Right lobe of liver (tissue), 6 donors: ENCODE measurements around the gene EMP1. TPM values are rescaled to one million over a fixed set of nuclear protein-coding genes. Genes with fewer than 3 reads are reported as not detected.

Experiments
- ATAC-seq, 4 donors: fragments of 200-7000 bp; cut with Tn5 transposase; one replicate each; pipeline ENCODE4 v1.9.1; 2020; ENCODE audit warnings: mild to moderate bottlenecking in 4 of 4, moderate library complexity in 4 of 4
- DNase-seq, 3 donors: peaks; one replicate each; pipeline ENCODE4 v3.0.0-alpha.2; 2020
- H3K27ac ChIP-seq, 3 donors: fragments of 200-600 bp; one replicate each; pipeline ENCODE4 v1.8.0; 2022
- H3K27me3 ChIP-seq, 2 donors: fragments of 200-600 bp; one replicate each; pipeline ENCODE4 v1.8.0; 2022
- H3K36me3 ChIP-seq, 4 donors: fragments of 200-600 bp; sonication (generic) in 1 of 4; one replicate each; pipeline versions ENCODE4 v1.5.1 to v1.8.0; 2017 to 2022; ENCODE audit warnings: control low read depth in 1 of 4
- H3K4me1 ChIP-seq, 4 donors: fragments of 200-600 bp; sonication (generic) in 1 of 4; one replicate each; pipeline versions ENCODE4 v1.5.1 to v1.8.0; 2017 to 2022; ENCODE audit warnings: control low read depth in 1 of 4
- H3K4me3 ChIP-seq, 3 donors: fragments of 200-600 bp; one replicate each; pipeline ENCODE4 v1.8.0; 2022
- H3K9me3 ChIP-seq, 4 donors: fragments of 200-600 bp; sonication (generic) in 1 of 4; one replicate each; pipeline versions ENCODE4 v1.5.1 to v1.8.0; 2017 to 2022; ENCODE audit warnings: control low read depth in 1 of 4
- POLR2A ChIP-seq: fragments of 450-650 bp; IDR thresholded peaks from one replicate; pipeline ENCODE4 v1.6.1; 2017; ENCODE audit warnings: antibody characterized with exemption, mild to moderate bottlenecking
- WGBS: methylation state at CpG from one replicate; pipeline ENCODE4 v1.1.6; 2018; ENCODE audit warnings: low coverage, low lambda C conversion rate; ENCODE audit not compliant: insufficient coverage; ENCODE audit errors: missing lambda C conversion rate; 5-methylcytosine and 5-hydroxymethylcytosine counted together
- intact Hi-C, 2 donors: fragments of 100-400 bp; cut with DNase I; formaldehyde crosslinking; loops; one replicate each; pipeline versions ENCODE4 v1.11.2 to v1.14.1; 2022
- total RNA-seq, 6 experiments: library from RNA; depleted of rRNA in 2 of 6; stranded (reverse); fragments of >200 nt in 2 of 6; fragmentation: NEBNext Ultra II Directional in 3 of 6; extraction: Animal tissue kit (Norgen Biotek cat#: 25700) in 3 of 6; gene quantifications; one replicate each; pipeline versions ENCODE4 v1.1.0 to v1.2.4, GENCODE V29; 2016 to 2023
- TF ChIP-seq, protein P1 (sequence below), 4 donors: fragments of 200-600 bp in 3 of 4; fragments of 450-650 bp in 1 of 4; IDR thresholded peaks; one replicate each; pipeline versions ENCODE4 v1.5.1 to v1.8.0; 2016 to 2022; ENCODE audit warnings: antibody characterized with exemption in 4 of 4, mild to moderate bottlenecking in 2 of 4
- donor health status: DM: no; HTN: yes; CAD: no.
- donor health status: DM: no; HTN: no; CAD: no.
- donor health status: DM: no; HTN: no; CAD: no.
- donor health status: DM: no; HTN: yes; CAD: no.
- donor health status: DM: no; HTN: yes; CAD: no.

The EMP1 gene
- total RNA-seq, 6 experiments from 2014 or later, result 3.1 to 25.0 (median 14.5) TPM

DNA sequence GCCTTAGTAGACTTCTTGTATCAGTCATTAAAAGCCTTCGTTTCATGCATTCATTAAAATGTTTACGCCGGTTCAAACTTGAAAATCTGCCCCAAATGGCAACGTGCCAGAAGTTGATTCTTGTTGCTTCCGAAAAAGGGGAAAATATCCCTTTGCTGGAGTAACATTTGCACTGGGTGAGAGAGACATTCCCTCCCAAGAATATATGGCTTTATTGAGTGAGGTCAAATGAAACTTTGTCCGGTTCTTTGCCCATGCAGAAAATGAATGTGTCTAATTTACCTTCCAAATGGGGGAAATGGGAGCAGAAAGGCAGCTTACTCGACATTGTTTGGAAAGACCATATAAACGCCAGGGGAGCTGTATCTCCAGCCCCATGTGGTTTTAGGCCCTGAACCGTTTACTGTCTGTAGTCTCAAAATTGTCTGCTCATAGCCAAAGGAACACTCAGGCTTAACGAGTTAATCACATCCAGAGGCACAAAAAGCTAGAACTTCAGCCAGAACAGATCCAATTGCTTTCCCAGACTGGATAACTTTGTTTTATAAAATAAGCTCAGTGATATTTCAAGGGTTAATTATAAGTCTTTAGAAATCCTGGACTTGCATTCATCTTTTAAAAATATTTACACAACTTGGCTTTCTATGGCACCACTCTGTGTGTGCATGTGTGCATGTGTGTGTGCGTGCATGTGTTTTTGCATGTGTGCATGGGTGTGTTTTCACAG lies 2.9 kb upstream of the EMP1 start:
- H3K27ac ChIP-seq, result no peak overlapping the region
- WGBS, result 80% methylated on average over 9 of the region's 11 CpGs
- no peak overlapping the region for H3K4me3 ChIP-seq
- no peaks in the 10 kb centered on the region for H3K36me3 ChIP-seq
- peaks cover 0 to 22% (median 6%) of the 10 kb centered on the region in 4 donors for H3K4me1 ChIP-seq
- TF ChIP-seq, protein P1, sequence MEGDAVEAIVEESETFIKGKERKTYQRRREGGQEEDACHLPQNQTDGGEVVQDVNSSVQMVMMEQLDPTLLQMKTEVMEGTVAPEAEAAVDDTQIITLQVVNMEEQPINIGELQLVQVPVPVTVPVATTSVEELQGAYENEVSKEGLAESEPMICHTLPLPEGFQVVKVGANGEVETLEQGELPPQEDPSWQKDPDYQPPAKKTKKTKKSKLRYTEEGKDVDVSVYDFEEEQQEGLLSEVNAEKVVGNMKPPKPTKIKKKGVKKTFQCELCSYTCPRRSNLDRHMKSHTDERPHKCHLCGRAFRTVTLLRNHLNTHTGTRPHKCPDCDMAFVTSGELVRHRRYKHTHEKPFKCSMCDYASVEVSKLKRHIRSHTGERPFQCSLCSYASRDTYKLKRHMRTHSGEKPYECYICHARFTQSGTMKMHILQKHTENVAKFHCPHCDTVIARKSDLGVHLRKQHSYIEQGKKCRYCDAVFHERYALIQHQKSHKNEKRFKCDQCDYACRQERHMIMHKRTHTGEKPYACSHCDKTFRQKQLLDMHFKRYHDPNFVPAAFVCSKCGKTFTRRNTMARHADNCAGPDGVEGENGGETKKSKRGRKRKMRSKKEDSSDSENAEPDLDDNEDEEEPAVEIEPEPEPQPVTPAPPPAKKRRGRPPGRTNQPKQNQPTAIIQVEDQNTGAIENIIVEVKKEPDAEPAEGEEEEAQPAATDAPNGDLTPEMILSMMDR (IDR thresholded peaks at IDR 0.05), result no peak
- no peak for TF ChIP-seq POLR2A
- ATAC-seq, result no peak
- intact Hi-C loops, result no loop called here
- H3K27me3 ChIP-seq, result no peaks in the 10 kb centered on the region
- no peak for DNase-seq
- no peaks in the 10 kb centered on the region for H3K9me3 ChIP-seq

DNA sequence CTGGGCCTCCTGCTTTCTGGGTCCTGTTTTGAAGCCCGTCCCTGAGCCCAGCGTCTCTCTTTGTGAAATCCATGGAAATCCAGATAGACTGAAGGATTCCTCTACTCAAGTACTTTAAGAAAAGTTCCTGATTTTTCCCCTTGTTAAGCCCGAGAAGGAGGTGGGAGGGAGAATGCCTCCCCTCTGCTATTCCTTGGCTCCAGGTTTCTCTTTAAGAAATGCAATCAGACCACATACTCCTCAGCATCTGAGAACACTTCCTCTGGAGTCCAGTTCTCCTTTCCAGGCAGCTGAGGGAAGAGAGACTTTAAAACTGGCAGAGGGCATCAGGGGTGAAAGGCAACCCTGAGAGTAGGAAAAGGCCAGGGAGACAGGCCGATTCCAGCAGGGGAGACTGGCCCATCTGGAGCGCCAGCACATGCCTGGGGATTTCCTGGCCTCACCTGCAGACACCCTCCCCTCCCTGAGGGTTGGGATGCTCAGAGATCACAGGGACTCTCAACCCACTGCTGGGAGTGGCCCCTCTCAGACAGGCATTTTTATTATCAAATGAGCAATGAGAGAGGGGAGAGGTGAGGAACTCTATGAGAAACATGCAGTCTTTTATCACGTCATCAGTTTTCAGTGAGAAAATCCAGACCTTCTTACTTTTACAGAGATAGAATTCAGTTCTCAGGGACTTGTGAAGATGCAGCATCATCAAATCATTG lies 2.0 kb upstream of the EMP1 start:
- DNase-seq, result no peak
- no peak overlapping the region for H3K4me3 ChIP-seq
- intact Hi-C loops, result no loop called here
- no peaks in the 10 kb centered on the region for H3K9me3 ChIP-seq
- H3K36me3 ChIP-seq, result no peaks in the 10 kb centered on the region
- H3K27ac ChIP-seq, result no peak overlapping the region
- no peak for TF ChIP-seq POLR2A
- TF ChIP-seq, protein P1 (IDR thresholded peaks at IDR 0.05), result no peak
- 53% methylated on average over 5 of the region's 6 CpGs for WGBS
- ATAC-seq, result no peak
- peaks cover 0 to 22% (median 6%) of the 10 kb centered on the region in 4 donors for H3K4me1 ChIP-seq
- H3K27me3 ChIP-seq, result no peaks in the 10 kb centered on the region

DNA sequence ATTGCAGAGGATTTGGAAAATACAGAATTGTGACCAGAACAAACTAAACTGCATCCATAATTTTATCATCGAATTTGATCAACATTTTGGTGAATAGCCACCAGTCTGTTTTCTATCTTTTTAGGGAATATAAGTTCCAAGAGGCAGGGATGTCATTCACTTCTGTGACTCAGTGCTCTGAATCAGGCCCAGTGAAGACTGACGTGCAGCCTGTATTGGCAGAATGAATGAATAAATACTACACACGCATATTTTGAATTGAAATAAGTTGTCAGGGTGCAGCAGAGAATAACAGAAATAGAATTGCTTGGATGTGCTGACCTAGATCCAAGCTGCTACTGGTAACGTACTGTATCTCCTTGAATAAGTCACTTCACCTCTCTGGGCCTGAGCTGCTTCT lies 1.3 kb upstream of the EMP1 start:
- Histone ChIP-seq H3K4me3 (no peak overlapping the region), H3K4me1 (peaks cover 0 to 22% (median 6%) of the 10 kb centered on the region in 4 donors), H3K27me3 (no peaks in the 10 kb centered on the region), H3K27ac (peak overlapping the region in 1 of 3 donors; percentile 64), H3K9me3 (no peaks in the 10 kb centered on the region), H3K36me3 (no peaks in the 10 kb centered on the region)
- DNase-seq, result no peak
- WGBS, result 88% methylated on average over 4 of the region's 4 CpGs
- ATAC-seq, result no peak
- intact Hi-C loops, result no loop called here
- no peak for TF ChIP-seq POLR2A
- TF ChIP-seq, protein P1 (IDR thresholded peaks at IDR 0.05), result no peak

DNA sequence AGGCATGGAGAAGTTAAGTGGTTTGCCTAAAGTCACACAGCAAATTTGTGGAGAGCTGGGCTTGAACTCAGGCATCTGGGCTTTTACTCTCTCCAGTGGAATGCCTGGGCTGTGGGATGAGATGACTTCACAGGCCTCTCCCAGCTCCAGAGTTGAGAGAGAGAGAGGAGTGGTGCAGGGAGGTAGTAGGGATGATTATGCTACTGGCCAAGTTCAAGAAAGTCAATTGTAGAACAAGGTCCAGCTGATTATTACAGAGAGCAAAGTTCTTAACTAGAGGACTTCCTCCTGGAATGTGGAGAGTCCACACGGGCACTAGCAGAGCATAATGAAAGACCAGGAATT lies 769 bp upstream of the EMP1 start:
- Histone ChIP-seq H3K27ac (peak overlapping the region in 2 of 3 donors; percentile 64 to 72), H3K27me3 (no peaks in the 10 kb centered on the region), H3K4me3 (peak overlapping the region in 1 of 3 donors; percentile 37), H3K9me3 (no peaks in the 10 kb centered on the region), H3K4me1 (peaks cover 0 to 22% (median 6%) of the 10 kb centered on the region in 4 donors), H3K36me3 (no peaks in the 10 kb centered on the region)
- ATAC-seq, result peak; percentile 45 to 87 (median 54)
- intact Hi-C loops, result no loop called here
- no peak for DNase-seq
- WGBS, result 0% methylated on average over 1 of the region's 1 CpG
- TF ChIP-seq, protein P1 (IDR thresholded peaks at IDR 0.05), result no peak
- no peak for TF ChIP-seq POLR2A
